B cell (primary cell): ENCODE results near the gene CCDC85C. TPM values are rescaled to one million over a fixed set of nuclear protein-coding genes. Genes with fewer than 3 reads are reported as not detected.

Source experiments
- ATAC-seq: fragments of 200-7000 bp; cut with Tn5 transposase; one replicate; pipeline ENCODE4 v1.10.0; 2021; ENCODE audit warnings: low read depth, mild to moderate bottlenecking, moderate number of reproducible peaks, moderate library complexity
- CTCF ChIA-PET: fragments of 350-600 bp; sonication (Branson Sonifier 250); formaldehyde crosslinking; loops from one replicate; lab custom pipeline; 2021; ENCODE audit warnings: antibody characterized with exemption, inconsistent platforms; lab: Charles Lee
- POLR2A ChIA-PET: fragments of 350-600 bp; sonication (Branson Sonifier 250); formaldehyde crosslinking; loops from one replicate; lab custom pipeline; 2021; ENCODE audit warnings: antibody characterized with exemption; lab: Charles Lee
- DNase-seq: peaks from one replicate; pipeline ENCODE4 v3.0.0; 2013
- H2AFZ ChIP-seq: 2 replicates; pipeline ENCODE4 v1.6.1; 2012; ENCODE audit warnings: mild to moderate bottlenecking, low read depth, low read length; ENCODE audit not compliant: insufficient read depth, poor library complexity, severe bottlenecking
- H3K27ac ChIP-seq, 2 donors: 1 replicate in 1 of 2; 2 replicates in 1 of 2; pipeline ENCODE4 v1.5.1; 2012 to 2013; ENCODE audit warnings: low read length in 2 of 2, mild to moderate bottlenecking in 2 of 2, moderate library complexity in 1 of 2
- H3K27me3 ChIP-seq, 4 experiments: fragments of 200-600 bp in 1 of 4; sonication (generic) in 1 of 4; replicated peaks in 1 of 4; 1 replicate in 2 of 4; 2 replicates in 2 of 4; pipeline versions ENCODE4 v1.6.1 to v1.7.0; 2013 to 2016; ENCODE audit warnings: low read length in 3 of 4, mild to moderate bottlenecking in 2 of 4, mixed read lengths in 1 of 4, moderate library complexity in 1 of 4; ENCODE audit not compliant: insufficient read depth in 4 of 4, control insufficient read depth in 3 of 4; ENCODE audit errors: control extremely low read depth in 1 of 4
- H3K36me3 ChIP-seq, 2 experiments: replicated peaks in 1 of 2; 1 replicate in 1 of 2; 2 replicates in 1 of 2; pipeline versions ENCODE4 v1.6.1 to v1.7.1; 2013; ENCODE audit warnings: low read length in 1 of 2; ENCODE audit not compliant: insufficient read depth in 2 of 2, control insufficient read depth in 1 of 2; ENCODE audit errors: control extremely low read depth in 1 of 2, extremely low read depth in 1 of 2
- H3K4me1 ChIP-seq, 2 donors: fragments of 200-600 bp in 1 of 2; sonication (generic) in 1 of 2; 1 replicate in 1 of 2; 2 replicates in 1 of 2; pipeline versions ENCODE4 v1.5.1 to v1.6.1; 2013 to 2017; ENCODE audit warnings: low read length in 2 of 2; ENCODE audit not compliant: control insufficient read depth in 2 of 2, insufficient read depth in 2 of 2
- H3K4me2 ChIP-seq: replicated peaks from 2 replicates; pipeline ENCODE3; 2012; ENCODE audit warnings: mild to moderate bottlenecking, low read depth, low read length; ENCODE audit not compliant: poor library complexity, severe bottlenecking
- H3K4me3 ChIP-seq, 5 experiments: fragments of 200-600 bp in 1 of 5; sonication (generic) in 1 of 5; 1 replicate in 3 of 5; 2 replicates in 2 of 5; pipeline versions ENCODE4 v1.5.1 to v1.7.0; 2011 to 2016; ENCODE audit warnings: low read length in 4 of 5, mild to moderate bottlenecking in 4 of 5, low read depth in 2 of 5, control low read depth in 1 of 5, moderate library complexity in 1 of 5; ENCODE audit not compliant: insufficient read depth in 1 of 5; ENCODE audit errors: control extremely low read depth in 1 of 5, extremely low read depth in 1 of 5
- H3K79me2 ChIP-seq: fragments of 200-600 bp; sonication (generic); one replicate; pipeline ENCODE4 v1.6.0; 2016; ENCODE audit warnings: low read length; ENCODE audit not compliant: control insufficient read depth, insufficient read depth
- H3K9ac ChIP-seq: fragments of 200-600 bp; sonication (generic); 2 replicates; pipeline ENCODE4 v1.6.1; 2017; ENCODE audit warnings: mild to moderate bottlenecking, low read length, moderate library complexity
- H3K9me3 ChIP-seq, 3 donors: one replicate each; pipeline versions ENCODE4 v1.6.1 to v1.7.1; 2013; ENCODE audit warnings: low read length in 2 of 3; ENCODE audit not compliant: control insufficient read depth in 2 of 3, insufficient read depth in 1 of 3; ENCODE audit errors: control extremely low read depth in 1 of 3
- H4K20me1 ChIP-seq: 2 replicates; pipeline ENCODE4 v1.6.0; 2012; ENCODE audit warnings: mild to moderate bottlenecking, low read length; ENCODE audit not compliant: insufficient read depth, control insufficient read depth, poor library complexity, severe bottlenecking
- H3K27ac Mint-ChIP-seq: one replicate; pipeline ENCODE4 v1.8.0; 2021; ENCODE audit warnings: mixed read lengths
- H3K27me3 Mint-ChIP-seq: one replicate; pipeline ENCODE4 v1.8.0; 2021; ENCODE audit warnings: mixed read lengths
- H3K4me1 Mint-ChIP-seq: one replicate; pipeline ENCODE4 v1.8.0; 2021; ENCODE audit warnings: mixed read lengths
- H3K4me3 Mint-ChIP-seq: one replicate; pipeline ENCODE4 v1.8.0; 2021; ENCODE audit warnings: mixed read lengths
- H3K9me3 Mint-ChIP-seq: one replicate; pipeline ENCODE4 v1.8.0; 2022; ENCODE audit warnings: mixed read lengths; ENCODE audit not compliant: insufficient read depth
- CTCF ChIP-seq: fragments of 200-600 bp; IDR thresholded peaks from one replicate; pipeline ENCODE4 v1.8.0; 2022; ENCODE audit warnings: antibody characterized with exemption, mild to moderate bottlenecking
- EZH2 ChIP-seq: IDR thresholded peaks from 2 replicates; pipeline ENCODE4 v1.6.1; 2012; ENCODE audit warnings: borderline replicate concordance, low read depth, mild to moderate bottlenecking, moderate library complexity, low read length; ENCODE audit not compliant: insufficient read depth, poor library complexity, severe bottlenecking
- WGBS: methylation state at CpG from one replicate; pipeline ENCODE4 v1.1.5; 2013; ENCODE audit warnings: missing lambda C conversion rate; ENCODE audit not compliant: insufficient coverage; 5-methylcytosine and 5-hydroxymethylcytosine counted together
- intact Hi-C: fragments of 100-400 bp; cut with micrococcal nuclease; formaldehyde crosslinking; loops from one replicate; pipeline ENCODE4 v1.10.0; 2022
- polyA plus RNA-seq: library from polyadenylated mRNA; depleted of rRNA; stranded (reverse); fragments of >200 nt; gene quantifications from 2 replicates; pipeline ENCODE4 v1.2.3, GENCODE V29; 2012
- total RNA-seq, 2 donors: library from RNA; stranded (reverse); fragments of 120-200 nt in 1 of 2; gene quantifications; 1 replicate in 1 of 2; 2 replicates in 1 of 2; pipeline versions ENCODE4 v1.2.3 to v1.2.4, GENCODE V29; 2013 to 2022

The CCDC85C gene
- total and polyA plus RNA-seq, 2 donors (not counting 1 experiment from before 2014, with no cell fraction given) = 0.52 to 2.7 TPM

- no peak overlapping the region for H2AFZ ChIP-seq
- H3K79me2 ChIP-seq = no peaks in the 10 kb centered on the region
- H3K27ac ChIP-seq = no peak overlapping the region
- no peaks in the 10 kb centered on the region for H4K20me1 ChIP-seq
- ChIA-PET POLR2A (no interaction called here), CTCF (no interaction called here)
- no peaks in the 10 kb centered on the region for H3K4me1 ChIP-seq
- TF ChIP-seq EZH2 (no peak), CTCF (no peak)
- H3K4me1 Mint-ChIP-seq = peaks cover 5% of the 10 kb centered on the region
- H3K4me3 ChIP-seq = no peak overlapping the region
- no peaks in the 10 kb centered on the region for H3K9me3 ChIP-seq
- peaks cover 9% of the 10 kb centered on the region for H3K27me3 Mint-ChIP-seq
- WGBS = 45% methylated on average over 5 of the region's 9 CpGs
- intact Hi-C loops = no loop called here
- ATAC-seq = no peak
- no peaks in the 10 kb centered on the region for H3K9me3 Mint-ChIP-seq
- no peak for DNase-seq
- no peak overlapping the region for H3K27ac Mint-ChIP-seq
- no peak overlapping the region for H3K4me3 Mint-ChIP-seq
- no peaks in the 10 kb centered on the region for H3K27me3 ChIP-seq
- no peak overlapping the region for H3K4me2 ChIP-seq
- no peaks in the 10 kb centered on the region for H3K36me3 ChIP-seq
- no peak overlapping the region for H3K9ac ChIP-seq
Observed at GRCh38 chr14:99539491-99539890, 64.5 kb downstream of the CCDC85C start.

- DNase-seq (no peak), ATAC-seq (no peak)
- peaks cover 5% of the 10 kb centered on the region for H3K4me1 Mint-ChIP-seq
- H3K79me2 ChIP-seq = no peaks in the 10 kb centered on the region
- TF ChIP-seq EZH2 = no peak
- TF ChIP-seq CTCF = no peak
- H3K27me3 Mint-ChIP-seq = peaks cover 9% of the 10 kb centered on the region
- no peaks in the 10 kb centered on the region for H3K27me3 ChIP-seq
- no peaks in the 10 kb centered on the region for H3K9me3 Mint-ChIP-seq
- WGBS = 77% methylated on average over 4 of the region's 5 CpGs
- intact Hi-C loops = no loop called here
- no peak overlapping the region for H3K27ac ChIP-seq
- no peaks in the 10 kb centered on the region for H4K20me1 ChIP-seq
- no peak overlapping the region for H3K9ac ChIP-seq
- CTCF ChIA-PET = no interaction called here
- no peaks in the 10 kb centered on the region for H3K9me3 ChIP-seq
- H3K4me3 Mint-ChIP-seq = no peak overlapping the region
- POLR2A ChIA-PET = no interaction called here
- no peak overlapping the region for H3K27ac Mint-ChIP-seq
- no peak overlapping the region for H3K4me2 ChIP-seq
- H3K4me3 ChIP-seq = no peak overlapping the region
- H3K36me3 ChIP-seq = no peaks in the 10 kb centered on the region
- H2AFZ ChIP-seq = no peak overlapping the region
- H3K4me1 ChIP-seq = no peaks in the 10 kb centered on the region
Observed at GRCh38 chr14:99538733-99539132, 65.3 kb downstream of the CCDC85C start.
